Smooth muscle cell (in vitro differentiated cells): ENCODE results near the gene HOXD12. TPM values are rescaled to one million over a fixed set of nuclear protein-coding genes. Genes with fewer than 3 reads are reported as not detected.

Experiments used
- DNase-seq: peaks from one replicate; lab custom pipeline; 2025; ENCODE audit not compliant: unreplicated experiment; lab: John Stamatoyannopoulos, UW
- H2AFZ ChIP-seq: fragments of 200-600 bp; sonication (generic); 2 replicates; pipeline ENCODE4 v1.6.0; 2016; ENCODE audit warnings: antibody characterized with exemption, low read depth, mild to moderate bottlenecking
- H3F3A ChIP-seq: fragments of 200-600 bp; sonication (generic); 2 replicates; pipeline ENCODE4 v1.6.0; 2017; ENCODE audit warnings: antibody characterized with exemption, low read depth
- H3K27ac ChIP-seq: fragments of 200-600 bp; sonication (generic); 2 replicates; pipeline ENCODE4 v1.5.1; 2016; ENCODE audit warnings: low read depth, mild to moderate bottlenecking
- H3K27me3 ChIP-seq: fragments of 200-600 bp; sonication (generic); 2 replicates; pipeline ENCODE4 v1.6.1; 2016; ENCODE audit warnings: low read depth, mild to moderate bottlenecking
- H3K36me3 ChIP-seq: fragments of 200-600 bp; sonication (generic); 2 replicates; pipeline ENCODE4 v1.5.1; 2016; ENCODE audit warnings: low read depth
- H3K4me1 ChIP-seq: fragments of 200-600 bp; sonication (generic); 2 replicates; pipeline ENCODE4 v1.5.1; 2016; ENCODE audit warnings: low read depth
- H3K4me2 ChIP-seq: fragments of 200-600 bp; sonication (generic); 2 replicates; pipeline ENCODE4 v1.6.0; 2016; ENCODE audit warnings: mild to moderate bottlenecking
- H3K4me3 ChIP-seq: fragments of 200-600 bp; sonication (generic); 2 replicates; pipeline ENCODE4 v1.5.1; 2016; ENCODE audit warnings: mild to moderate bottlenecking
- H3K79me2 ChIP-seq: fragments of 200-600 bp; sonication (generic); 2 replicates; pipeline ENCODE4 v1.6.0; 2016; ENCODE audit warnings: low read depth, mild to moderate bottlenecking
- H3K9ac ChIP-seq: fragments of 200-600 bp; sonication (generic); 2 replicates; pipeline ENCODE4 v1.6.0; 2016; ENCODE audit warnings: low read depth
- H3K9me3 ChIP-seq: fragments of 200-600 bp; sonication (generic); replicated peaks from 2 replicates; pipeline ENCODE4 v1.5.1; 2016; ENCODE audit warnings: low read depth
- H4K20me1 ChIP-seq: fragments of 200-600 bp; sonication (generic); 2 replicates; pipeline ENCODE4 v1.6.0; 2016; ENCODE audit warnings: low read depth
- CTCF ChIP-seq: fragments of 200-600 bp; sonication (generic); IDR thresholded peaks from 2 replicates; pipeline ENCODE4 v1.5.1; 2017; ENCODE audit warnings: borderline replicate concordance, mild to moderate bottlenecking, antibody characterized with exemption; ENCODE audit not compliant: insufficient read depth, poor library complexity, severe bottlenecking
- WGBS: methylation state at CpG from one replicate; pipeline ENCODE4 v1.1.7; 2016; ENCODE audit warnings: low lambda C conversion rate; 5-methylcytosine and 5-hydroxymethylcytosine counted together
- polyA plus RNA-seq: library from polyadenylated mRNA; unstranded; fragments of >200 nt; fragmentation: Nextera tagmentation; extraction: Ambion mirVana; gene quantifications from 2 replicates; pipeline ENCODE4 v1.2.1, GENCODE V29; 2016
- total RNA-seq: library from RNA; depleted of rRNA; stranded (reverse); fragments of >200 nt; gene quantifications from 2 replicates; pipeline ENCODE4 v1.2.3, GENCODE V29; 2014

HOXD12 gene
- total and polyA plus RNA-seq, 2 experiments from 2014 or later, result not detected

- no peak overlapping the region for H3K27ac ChIP-seq
- H2AFZ ChIP-seq, result no peak overlapping the region
- H3K79me2 ChIP-seq, result no peaks in the 10 kb centered on the region
- peak overlapping the region; percentile 78 for H3K4me2 ChIP-seq
- 15% methylated on average over 25 of the region's 25 CpGs for WGBS
- H3K36me3 ChIP-seq, result no peaks in the 10 kb centered on the region
- no peak for DNase-seq
- peak overlapping the region; percentile 33 for H3K4me3 ChIP-seq
- TF ChIP-seq CTCF, result no peak
- peaks cover 6% of the 10 kb centered on the region for H3K4me1 ChIP-seq
- no peaks in the 10 kb centered on the region for H3F3A ChIP-seq
- no peaks in the 10 kb centered on the region for H4K20me1 ChIP-seq
- H3K9ac ChIP-seq, result no peak overlapping the region
- H3K27me3 ChIP-seq, result peaks cover 97% of the 10 kb centered on the region
- no peaks in the 10 kb centered on the region for H3K9me3 ChIP-seq
Observed at GRCh38 chr2:176078541-176079284, 20.9 kb upstream of the HOXD12 start.

- 1% methylated on average over 30 of the region's 30 CpGs for WGBS
Observed at GRCh38 chr2:176079285-176079830, 20.2 kb upstream of the HOXD12 start.

GRCh38 chr2:176079831-176080539 lies 19.6 kb upstream of the HOXD12 start:
- peak overlapping the region; percentile 79 for H3K4me2 ChIP-seq
- no peaks in the 10 kb centered on the region for H3K79me2 ChIP-seq
- H3K9me3 ChIP-seq, result no peaks in the 10 kb centered on the region
- H3K9ac ChIP-seq, result no peak overlapping the region
- H3F3A ChIP-seq, result no peaks in the 10 kb centered on the region
- TF ChIP-seq CTCF, result peak; percentile 97
- no peaks in the 10 kb centered on the region for H3K36me3 ChIP-seq
- no peak for DNase-seq
- WGBS, result 3% methylated on average over 45 of the region's 86 CpGs
- H3K4me1 ChIP-seq, result peaks cover 11% of the 10 kb centered on the region
- peaks cover 97% of the 10 kb centered on the region for H3K27me3 ChIP-seq
- H3K4me3 ChIP-seq, result peak overlapping the region; percentile 44
- no peak overlapping the region for H2AFZ ChIP-seq
- no peak overlapping the region for H3K27ac ChIP-seq
- H4K20me1 ChIP-seq, result no peaks in the 10 kb centered on the region

More at GRCh38 chr2:176079285-176079830, 20.2 kb upstream of the HOXD12 start:
- Histone ChIP-seq H3K4me1 (peaks cover 6% of the 10 kb centered on the region), H3K27me3 (peaks cover 97% of the 10 kb centered on the region), H4K20me1 (no peaks in the 10 kb centered on the region), H3K4me3 (peak overlapping the region; percentile 33), H3K27ac (no peak overlapping the region), H3K36me3 (no peaks in the 10 kb centered on the region), H3F3A (no peaks in the 10 kb centered on the region), H3K9me3 (no peaks in the 10 kb centered on the region), H3K4me2 (peak overlapping the region; percentile 78), H2AFZ (no peak overlapping the region), H3K9ac (no peak overlapping the region), H3K79me2 (no peaks in the 10 kb centered on the region)
- no peak for DNase-seq
- TF ChIP-seq CTCF, result no peak
